GM18526 (cell line): ENCODE measurements around the gene TRPC6.

Source experiments
- POLR2A ChIP-seq: IDR thresholded peaks from 3 replicates; pipeline ENCODE4 v1.6.1; 2011; ENCODE audit not compliant: insufficient read length; ENCODE audit errors: extremely low read depth

TRPC6 gene

GRCh38 chr11:101563166-101563565 is 20.6 kb downstream of the TRPC6 start:
- no peak for TF ChIP-seq POLR2A

GRCh38 chr11:101555366-101555765 is 28.4 kb downstream of the TRPC6 start:
- no peak for TF ChIP-seq POLR2A

DNA sequence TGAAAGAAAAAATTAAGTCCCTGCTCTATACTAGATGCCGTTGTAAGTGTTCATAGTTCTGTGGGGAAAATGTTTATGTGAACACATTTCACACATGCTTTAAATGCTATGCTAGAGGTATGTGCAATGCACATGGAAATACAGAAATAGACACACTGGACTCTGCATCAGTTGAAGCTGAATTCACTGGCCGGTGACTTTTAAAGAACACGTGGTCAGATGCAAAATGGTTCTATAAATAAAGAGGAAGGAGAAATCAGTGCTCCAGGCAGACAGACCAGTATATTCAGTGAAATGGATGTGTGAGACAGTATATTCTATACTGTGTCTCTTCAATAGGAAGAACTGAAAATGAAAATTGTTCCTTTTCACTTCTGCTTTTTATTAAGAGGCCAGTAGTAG is 29.9 kb downstream of the TRPC6 start:
- no peak for TF ChIP-seq POLR2A

DNA sequence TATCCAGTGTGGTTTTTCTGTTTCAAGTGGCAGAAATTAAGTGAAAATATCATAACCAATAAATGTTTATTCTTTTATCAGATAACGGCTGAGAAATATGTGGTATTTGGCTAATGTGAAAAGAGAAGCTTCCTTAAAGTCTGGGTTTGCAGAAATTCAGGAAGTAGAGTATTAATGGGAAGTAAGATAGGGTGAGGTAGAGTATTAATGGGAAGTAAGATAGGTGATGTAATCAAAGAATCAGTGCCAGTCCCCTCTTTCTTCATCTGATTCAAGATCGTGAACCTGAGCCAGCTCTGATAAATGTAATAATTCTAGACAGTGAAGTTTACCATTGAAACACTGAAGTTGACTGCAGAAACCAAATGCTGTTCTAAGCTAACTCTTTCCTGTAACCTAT is 30.9 kb downstream of the TRPC6 start:
- no peak for TF ChIP-seq POLR2A

GRCh38 chr11:101528541-101528940 is 55.3 kb downstream of the TRPC6 start:
- no peak for TF ChIP-seq POLR2A

DNA sequence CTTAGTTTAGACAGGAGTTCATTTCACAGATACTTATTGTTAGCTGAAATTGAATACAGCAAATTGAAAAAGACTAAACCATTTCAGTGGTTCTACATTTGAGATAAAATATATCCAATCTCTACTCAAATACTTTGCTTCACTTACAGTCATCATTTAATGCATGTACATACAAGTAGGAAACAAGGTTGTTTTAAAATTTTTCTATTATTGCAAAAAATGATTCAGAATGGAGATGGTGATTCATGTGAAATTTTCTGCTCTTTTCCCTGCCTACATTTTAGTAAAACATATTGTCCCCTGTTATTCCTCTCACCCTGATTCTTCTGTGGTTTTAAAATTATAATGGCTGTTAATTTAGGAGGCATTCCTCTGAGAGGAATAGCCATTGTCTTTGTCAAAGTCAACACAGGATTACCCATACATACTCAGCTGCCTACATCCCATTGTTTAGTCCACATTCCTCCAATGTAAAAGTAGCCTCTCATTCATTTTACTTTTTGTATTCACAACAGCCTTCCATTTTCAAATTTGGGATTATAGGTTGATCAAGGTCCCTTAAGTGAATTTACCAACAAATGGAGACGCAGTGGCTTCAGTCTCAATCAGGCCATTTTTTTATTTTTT is 60.1 kb downstream of the TRPC6 start:
- TF ChIP-seq POLR2A, result no peak

DNA sequence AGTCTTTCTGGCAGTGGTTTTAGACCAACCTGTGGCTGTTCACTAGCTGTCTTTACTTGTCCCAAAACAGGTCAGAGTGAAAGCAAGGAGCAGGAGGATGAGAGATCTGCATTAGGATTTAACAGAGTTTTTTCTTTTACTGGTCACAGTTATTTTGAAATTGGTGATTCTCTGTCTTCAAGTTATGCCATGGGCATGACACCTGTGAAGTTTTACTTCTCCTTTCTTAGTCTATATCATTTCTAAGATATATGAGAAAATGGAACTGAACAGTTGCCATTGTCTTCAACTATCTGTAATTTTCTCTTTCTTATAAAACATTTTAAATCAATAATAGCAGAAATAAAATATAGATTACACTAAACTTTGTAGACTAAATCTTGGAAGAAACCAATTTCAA is 60.6 kb downstream of the TRPC6 start:
- TF ChIP-seq POLR2A, result no peak

DNA sequence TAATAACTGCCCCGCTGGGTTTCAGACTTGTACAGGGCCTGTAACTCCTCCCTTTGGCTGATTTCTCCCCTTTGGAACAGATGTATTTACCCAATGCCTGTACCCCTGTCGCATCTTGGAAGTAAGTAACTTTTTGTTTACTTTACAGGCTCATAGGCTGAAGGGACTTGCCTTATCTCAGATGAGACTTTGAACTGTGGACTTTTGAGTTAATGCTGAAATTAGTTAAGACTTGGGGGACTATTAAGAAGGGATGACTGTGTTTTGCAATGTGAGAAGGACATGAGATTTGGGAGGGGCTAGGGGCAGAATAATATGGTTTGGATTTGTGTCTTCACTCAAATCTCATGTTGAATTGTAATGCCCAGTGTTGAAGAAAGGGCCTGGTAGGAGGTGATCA is 62.0 kb downstream of the TRPC6 start:
- no peak for TF ChIP-seq POLR2A

GRCh38 chr11:101516546-101516945 is 67.3 kb downstream of the TRPC6 start:
- no peak for TF ChIP-seq POLR2A

- TF ChIP-seq POLR2A, result no peak
These were observed 72.7 kb downstream of the TRPC6 start for GRCh38 chr11:101511065-101511464.

- TF ChIP-seq POLR2A, result no peak
These were observed 73.2 kb downstream of the TRPC6 start for GRCh38 chr11:101510591-101510990.

GRCh38 chr11:101509922-101510321 is 73.9 kb downstream of the TRPC6 start:
- TF ChIP-seq POLR2A, result no peak

DNA sequence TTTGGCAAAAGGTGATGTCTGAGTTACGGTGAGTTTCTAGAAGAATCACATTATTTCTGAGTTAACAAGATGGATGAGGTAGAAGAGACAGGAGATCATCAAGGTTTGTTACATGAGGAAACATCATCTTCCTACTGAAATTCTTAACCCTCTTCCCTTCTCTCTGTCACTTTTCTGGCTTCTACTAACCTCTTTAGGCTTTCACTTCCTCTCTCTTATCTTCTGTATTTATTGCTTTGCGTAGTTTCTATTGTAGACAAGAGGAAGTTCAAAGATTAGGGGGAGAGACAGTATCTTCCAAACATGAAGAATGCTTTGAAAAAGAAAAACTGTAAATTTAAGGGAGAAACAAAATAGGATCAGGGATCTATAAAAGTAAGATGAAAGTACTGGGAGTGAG is 75.4 kb downstream of the TRPC6 start:
- no peak for TF ChIP-seq POLR2A

- no peak for TF ChIP-seq POLR2A
These were observed 84.9 kb downstream of the TRPC6 start for GRCh38 chr11:101498891-101499290.

DNA sequence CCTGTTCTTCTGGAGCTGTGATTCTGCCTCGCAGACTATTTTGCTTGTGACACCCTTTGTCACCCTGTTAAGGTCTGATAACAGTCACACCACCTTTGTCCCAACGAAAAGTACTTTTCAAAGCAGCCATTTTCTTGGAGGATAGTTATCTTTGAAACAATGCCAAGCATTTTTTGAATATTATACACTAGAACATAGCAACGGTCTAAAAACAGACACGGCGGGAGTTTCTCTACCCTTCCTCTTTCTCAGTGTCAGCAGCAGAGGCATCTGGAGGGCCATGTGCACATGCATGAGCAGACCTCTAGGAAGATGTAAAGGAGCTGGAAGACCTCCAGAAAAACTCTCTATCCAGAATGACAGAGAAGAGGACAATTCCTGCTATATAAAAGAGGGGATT is 86.5 kb downstream of the TRPC6 start:
- no peak for TF ChIP-seq POLR2A

DNA sequence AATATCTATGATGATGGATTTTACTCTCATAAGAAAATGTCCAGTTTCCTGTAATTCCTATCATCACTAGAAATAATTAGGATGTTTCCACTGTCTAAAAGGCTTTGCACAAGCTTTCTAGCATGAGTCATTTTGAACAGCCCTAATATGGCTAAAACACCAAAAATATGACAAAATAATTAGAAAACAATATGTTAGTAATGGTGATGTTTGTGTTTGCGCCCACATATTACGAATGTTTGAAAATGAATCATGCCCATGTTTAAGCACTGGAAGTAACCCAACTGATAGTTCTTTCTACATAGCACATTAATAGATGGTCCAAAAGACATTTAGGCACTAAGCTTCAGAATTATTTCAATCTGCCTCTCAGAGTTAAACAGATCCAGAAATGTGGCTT is 96.0 kb downstream of the TRPC6 start:
- TF ChIP-seq POLR2A, result no peak

DNA sequence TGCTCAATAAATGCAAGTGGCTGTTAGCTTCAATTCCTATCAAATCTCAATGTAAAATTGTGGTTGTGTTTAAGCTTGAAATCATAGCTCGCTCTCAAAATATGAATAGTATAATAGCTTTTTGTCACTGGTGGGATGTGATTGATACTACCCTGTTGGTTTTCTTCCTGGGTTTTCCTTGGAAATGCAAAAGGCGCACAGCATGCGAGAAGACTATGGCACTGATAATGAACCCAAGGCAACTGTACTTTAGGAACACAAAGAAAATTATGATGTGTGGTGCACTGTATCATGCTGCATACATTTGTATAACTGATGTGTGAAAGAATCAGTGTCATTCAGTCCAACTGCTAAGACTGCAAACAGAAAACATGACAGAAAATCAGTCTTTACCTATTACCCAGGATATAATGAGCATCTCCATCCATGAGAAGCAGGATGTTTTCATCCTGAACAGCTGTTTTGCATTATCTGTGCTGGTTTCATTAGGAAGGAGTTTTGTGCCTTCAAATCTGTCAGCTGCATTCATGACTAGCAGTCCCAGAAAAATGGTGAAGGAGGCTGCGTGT is 101.2 kb downstream of the TRPC6 start:
- no peak for TF ChIP-seq POLR2A
